Inferior parietal cortex (tissue), 1 donor: ENCODE measurements around the gene DCTD.
"Not testable (repeated sequence)": the region's sequence is repeated elsewhere in the genome, so short reads cannot be mapped to it uniquely, and the experiment has no call there.

Experiments used
- DNase-seq: peaks from one replicate; pipeline ENCODE4 v3.0.0-alpha.2; 2016; ENCODE audit errors: extremely low spot score

The DCTD gene

GRCh38 chr4:182921608-182922007 lies 4.4 kb upstream of the DCTD start:
- no peak for DNase-seq

- DNase-seq = no peak
Measured at GRCh38 chr4:182920676-182921075, 3.5 kb upstream of the DCTD start.

- no peak for DNase-seq
Measured at GRCh38 chr4:182918791-182919302, 1.7 kb upstream of the DCTD start.

GRCh38 chr4:182918044-182918607 lies 940 bp upstream of the DCTD start:
- peak; percentile 53 for DNase-seq

- DNase-seq = peak; percentile 21
Measured at GRCh38 chr4:182916483-182917181, 554 bp downstream of the DCTD start.

- no peak for DNase-seq
Measured at GRCh38 chr4:182914357-182914756, 2.8 kb downstream of the DCTD start.

DNA sequence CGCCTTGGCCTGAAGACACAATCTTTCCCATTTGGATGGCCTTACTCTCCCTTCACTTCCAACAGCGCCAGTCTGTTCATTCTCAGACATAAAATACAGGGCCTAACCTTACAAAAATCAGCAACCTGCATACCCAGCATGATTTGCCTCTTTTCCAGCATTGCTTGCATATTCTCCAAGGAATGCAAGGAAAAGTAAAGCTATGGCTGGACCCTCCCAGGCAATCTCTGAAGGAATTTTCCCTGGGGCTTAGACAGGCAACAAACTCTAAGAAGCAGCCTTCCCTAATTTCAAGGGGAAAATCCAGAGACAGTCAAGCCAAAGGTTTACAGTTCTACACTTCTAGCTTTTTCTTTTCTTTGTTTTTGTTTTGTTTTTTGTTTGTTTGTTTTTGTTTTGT lies 3.6 kb downstream of the DCTD start:
- DNase-seq = no peak

- no peak for DNase-seq
Measured at GRCh38 chr4:182913036-182913435, 4.2 kb downstream of the DCTD start.

DNA sequence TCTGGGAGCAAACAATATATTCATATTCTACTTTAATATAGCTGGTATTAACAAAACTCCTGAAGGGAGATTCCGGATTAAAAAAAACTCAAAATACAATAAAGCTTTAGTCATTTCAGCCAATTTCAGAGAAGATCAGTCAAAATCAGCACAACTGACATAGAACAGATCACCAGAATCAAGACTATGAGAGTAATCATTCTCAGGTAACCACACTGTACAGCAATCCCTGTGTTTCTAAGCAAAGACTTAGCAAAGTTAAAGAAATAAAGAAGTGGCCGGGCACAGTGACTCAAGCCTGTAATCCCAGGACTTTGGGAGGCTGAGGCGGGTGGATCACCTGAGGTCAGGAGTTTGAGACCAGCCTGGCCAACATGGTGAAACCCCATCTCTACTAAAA lies 9.1 kb downstream of the DCTD start:
- no peak for DNase-seq

GRCh38 chr4:182907396-182907795 lies 9.8 kb downstream of the DCTD start:
- DNase-seq = no peak

- DNase-seq = no peak
Measured at GRCh38 chr4:182906786-182907185, 10.4 kb downstream of the DCTD start.

GRCh38 chr4:182905038-182905437 lies 12.1 kb downstream of the DCTD start:
- DNase-seq = no peak

DNA sequence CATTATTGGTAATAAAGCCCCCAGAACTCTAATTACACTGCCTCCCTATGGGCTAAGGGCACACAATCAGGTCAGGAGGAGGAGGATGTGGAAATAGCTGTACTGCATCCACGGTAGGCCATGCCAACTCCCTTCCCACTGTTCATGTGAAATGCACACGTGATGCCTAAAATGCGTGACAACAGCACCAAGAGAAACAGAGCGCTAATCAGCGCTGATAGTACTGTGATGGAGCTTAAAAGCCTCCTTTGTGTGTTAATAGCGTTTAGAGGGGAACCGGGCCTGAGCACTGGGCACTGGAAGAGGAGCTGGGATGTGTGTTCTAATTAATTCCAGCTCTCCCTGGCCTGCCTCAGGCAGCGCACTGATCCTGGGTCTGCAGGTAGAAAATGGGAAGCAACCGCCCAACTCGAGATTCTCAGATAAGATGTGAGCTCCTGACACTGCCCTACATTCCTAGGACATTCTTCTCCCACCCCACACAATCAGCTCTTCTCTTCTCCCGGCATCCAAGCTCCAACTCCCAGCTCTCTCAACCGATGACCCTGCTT lies 12.9 kb downstream of the DCTD start:
- no peak for DNase-seq

DNA sequence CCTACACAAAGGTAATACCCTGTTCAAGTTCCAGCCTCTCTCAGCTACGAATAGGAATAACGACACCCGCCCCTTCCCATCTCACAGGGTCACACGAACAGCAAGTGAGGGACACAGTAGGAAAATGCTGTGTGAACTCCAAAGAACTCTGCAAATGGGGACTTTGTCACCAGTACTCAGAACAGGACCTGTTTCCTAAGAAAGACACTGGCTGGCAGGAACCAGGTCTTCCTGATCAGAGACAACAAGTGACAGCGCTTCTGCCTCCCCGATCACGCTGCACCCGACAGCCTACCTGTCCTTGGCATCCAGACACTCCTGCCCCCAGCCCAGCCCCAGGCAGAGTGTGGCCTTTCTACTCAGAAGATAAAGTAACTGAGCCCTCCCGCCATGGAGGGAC lies 14.2 kb downstream of the DCTD start:
- no peak for DNase-seq

- DNase-seq = no peak
Measured at GRCh38 chr4:182901337-182901736, 15.8 kb downstream of the DCTD start.

- DNase-seq = not testable (repeated sequence)
Measured at GRCh38 chr4:182900021-182900420, 17.2 kb downstream of the DCTD start.

DNA sequence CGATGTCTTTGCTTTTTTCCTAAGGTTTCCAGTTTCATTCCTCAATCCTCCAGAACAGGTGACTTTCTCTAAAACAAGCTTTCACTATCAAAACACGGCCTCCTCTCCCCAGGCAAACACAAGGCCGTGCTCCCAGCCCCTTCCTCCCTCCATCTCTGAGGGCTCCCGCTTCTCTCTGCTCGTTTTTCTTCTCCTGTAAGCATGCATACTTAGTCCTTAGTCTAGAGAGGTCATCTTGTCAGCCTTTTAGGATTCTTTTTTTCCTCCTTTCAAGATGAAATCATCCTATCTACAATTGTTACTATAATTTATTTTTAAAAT lies 18.7 kb downstream of the DCTD start:
- DNase-seq = no peak

DNA sequence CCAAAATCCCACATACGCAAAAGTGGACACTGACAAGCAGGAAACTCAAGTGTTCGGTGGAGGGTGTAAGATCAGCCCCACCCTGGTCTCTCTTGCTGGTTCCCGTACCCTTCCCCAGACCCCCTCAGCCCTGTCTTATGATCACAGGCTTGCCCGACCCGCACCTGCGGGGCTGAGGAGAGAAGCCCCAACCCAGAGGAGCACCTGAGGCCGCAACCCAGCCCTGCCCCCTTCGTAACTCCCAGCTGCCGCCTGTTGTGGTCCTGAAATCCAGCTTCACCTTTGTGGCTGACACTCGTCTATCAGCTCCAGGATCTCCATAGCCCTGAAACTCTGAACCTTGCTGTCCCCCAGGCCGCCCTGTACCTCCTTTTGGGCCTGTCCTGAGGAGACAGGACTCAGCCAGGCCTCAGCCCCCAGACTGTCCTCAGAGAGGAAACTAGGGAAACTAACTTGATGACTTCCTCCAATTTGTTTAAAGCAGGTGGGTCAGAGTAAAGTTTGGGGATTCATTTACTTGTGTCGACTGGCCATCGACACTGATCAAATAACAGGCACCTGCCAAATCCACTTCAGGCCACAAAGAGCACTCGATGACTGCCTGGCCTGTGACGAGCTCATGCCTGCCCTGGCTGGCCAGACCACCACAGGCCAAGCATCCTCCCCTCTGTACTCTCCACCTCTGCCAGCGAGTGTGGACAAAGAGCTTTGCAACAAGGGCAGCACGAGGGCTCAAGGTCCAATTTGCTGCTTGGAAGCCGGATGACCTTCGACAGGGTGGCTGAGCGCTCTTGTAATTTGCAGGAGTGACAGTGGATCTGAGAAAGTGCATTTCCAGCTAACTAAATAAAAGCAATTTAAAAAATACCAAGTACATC lies 19.3 kb downstream of the DCTD start:
- DNase-seq = no peak

DNA sequence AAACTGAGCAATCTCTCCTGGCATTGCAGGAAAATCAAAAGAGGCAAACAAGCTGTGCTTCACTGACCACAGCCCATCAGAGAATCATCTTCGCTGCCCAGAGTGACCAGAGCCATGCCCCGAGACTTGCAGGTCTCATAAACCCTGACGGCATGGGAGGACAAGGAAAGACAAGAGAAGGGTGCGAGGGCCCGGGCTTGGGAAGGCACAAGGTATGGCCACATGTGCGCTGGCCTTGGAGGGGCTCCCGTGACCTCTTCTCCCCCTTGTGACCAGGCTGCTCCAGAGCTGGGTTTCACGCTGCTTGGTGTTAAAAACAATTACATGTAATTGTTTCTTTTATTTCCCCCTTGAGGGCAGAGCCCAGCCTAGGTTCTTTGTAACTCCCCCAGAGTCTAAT lies 20.8 kb downstream of the DCTD start:
- DNase-seq = no peak

DNA sequence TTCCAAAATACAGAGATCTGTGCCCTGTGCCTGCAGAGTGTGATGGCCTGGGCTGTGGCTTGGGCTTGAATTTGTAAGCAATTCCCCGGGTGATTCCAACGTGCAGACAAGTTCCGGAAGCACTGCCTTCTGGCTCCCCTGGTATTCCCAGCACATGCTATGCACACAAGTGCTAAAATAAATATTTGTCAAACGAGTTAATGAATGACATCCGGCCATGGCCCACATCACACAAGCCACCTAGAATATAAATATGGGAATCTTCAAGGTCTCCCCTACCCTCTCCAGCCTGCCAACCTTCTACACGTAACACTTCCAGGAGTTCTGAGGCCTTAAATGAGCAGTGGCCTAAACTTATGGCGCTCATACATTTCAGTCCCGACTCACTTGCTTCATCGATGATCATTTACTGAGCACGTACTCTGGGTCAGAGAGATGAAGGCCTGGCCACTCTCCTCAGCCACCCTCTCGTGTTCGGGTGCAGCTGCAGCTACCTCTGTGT lies 21.3 kb downstream of the DCTD start:
- DNase-seq = no peak

GRCh38 chr4:182894681-182895275 lies 22.4 kb downstream of the DCTD start:
- no peak for DNase-seq
